Measurements from ENCODE around the gene OR4Q2.
"Not testable (repeated sequence)": the region's sequence is repeated elsewhere in the genome, so short reads cannot be mapped to it uniquely, and the experiment has no call there.

Gene OR4Q2

GRCh38 chr14:20001863-20002262 lies at the start of gene OR4Q2:
Gene OR4Q2, plus strand, starts transcription at chr14:20002163.
- no peak for DNase-seq

- not testable (repeated sequence) for DNase-seq
Observed at GRCh38 chr14:19969735-19970134, 32.2 kb upstream of the OR4Q2 start.

- DNase-seq = no peak
Observed at GRCh38 chr14:19974844-19975243, 27.1 kb upstream of the OR4Q2 start.

- no peak for DNase-seq
Observed at GRCh38 chr14:19975291-19975690, 26.7 kb upstream of the OR4Q2 start, which contains the start of gene OR4K15. Gene OR4K15, plus strand, starts transcription at chr14:19975591. Its CDS starts 0 bp downstream, at chr14:19975591.

GRCh38 chr14:19993438-19993837 lies 8.5 kb upstream of the OR4Q2 start:
- DNase-seq = no peak

GRCh38 chr14:20002319-20002718 lies 356 bp downstream of the OR4Q2 start:
- DNase-seq = no peak

- DNase-seq = no peak
Observed at GRCh38 chr14:20008156-20008555, 6.2 kb downstream of the OR4Q2 start.

- no peak for DNase-seq
Observed at GRCh38 chr14:20019257-20019865, 17.4 kb downstream of the OR4Q2 start, which contains the start of gene OR4K14. Gene OR4K14, minus strand, starts transcription at chr14:20019307. Its CDS starts 4,114 bp downstream, at chr14:20015193.

GRCh38 chr14:20031058-20031457 lies 29.1 kb downstream of the OR4Q2 start:
- no peak for DNase-seq

- DNase-seq = no peak
Observed at GRCh38 chr14:20035449-20035848, 33.5 kb downstream of the OR4Q2 start.

GRCh38 chr14:20035938-20036337 lies 34.0 kb downstream of the OR4Q2 start, which contains the start of gene OR4K13:
Gene OR4K13, minus strand, starts transcription at chr14:20036038. Its CDS starts 1,280 bp downstream, at chr14:20034758.
- no peak for DNase-seq

- DNase-seq = no peak
Observed at GRCh38 chr14:20044243-20044642, 42.3 kb downstream of the OR4Q2 start.

GRCh38 chr14:20048202-20048601 lies 46.2 kb downstream of the OR4Q2 start:
- no peak for DNase-seq
